ENCODE measurements around the gene CLRN3.

GRCh38 chr10:127855976-127856375 is 36.8 kb downstream of the CLRN3 start:
- TF ChIP-seq, protein P1, sequence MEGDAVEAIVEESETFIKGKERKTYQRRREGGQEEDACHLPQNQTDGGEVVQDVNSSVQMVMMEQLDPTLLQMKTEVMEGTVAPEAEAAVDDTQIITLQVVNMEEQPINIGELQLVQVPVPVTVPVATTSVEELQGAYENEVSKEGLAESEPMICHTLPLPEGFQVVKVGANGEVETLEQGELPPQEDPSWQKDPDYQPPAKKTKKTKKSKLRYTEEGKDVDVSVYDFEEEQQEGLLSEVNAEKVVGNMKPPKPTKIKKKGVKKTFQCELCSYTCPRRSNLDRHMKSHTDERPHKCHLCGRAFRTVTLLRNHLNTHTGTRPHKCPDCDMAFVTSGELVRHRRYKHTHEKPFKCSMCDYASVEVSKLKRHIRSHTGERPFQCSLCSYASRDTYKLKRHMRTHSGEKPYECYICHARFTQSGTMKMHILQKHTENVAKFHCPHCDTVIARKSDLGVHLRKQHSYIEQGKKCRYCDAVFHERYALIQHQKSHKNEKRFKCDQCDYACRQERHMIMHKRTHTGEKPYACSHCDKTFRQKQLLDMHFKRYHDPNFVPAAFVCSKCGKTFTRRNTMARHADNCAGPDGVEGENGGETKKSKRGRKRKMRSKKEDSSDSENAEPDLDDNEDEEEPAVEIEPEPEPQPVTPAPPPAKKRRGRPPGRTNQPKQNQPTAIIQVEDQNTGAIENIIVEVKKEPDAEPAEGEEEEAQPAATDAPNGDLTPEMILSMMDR (IDR thresholded peaks at IDR 0.05): no peak
- no peak for TF ChIP-seq POLR2A (IDR thresholded peaks at IDR 0.05)
